HG03196 (cell line): ENCODE data around the gene LRIG1.

Experiments used
- ATAC-seq: cut with Tn5 transposase; IDR thresholded peaks from one replicate; pipeline ENCODE4 v1.9.1; 2021; ENCODE audit not compliant: unreplicated experiment

The LRIG1 gene

GRCh38 chr3:66507423-66508260 is 6.8 kb upstream of the LRIG1 start:
- ATAC-seq, result no peak

GRCh38 chr3:66506154-66506553 is 5.3 kb upstream of the LRIG1 start:
- no peak for ATAC-seq

DNA sequence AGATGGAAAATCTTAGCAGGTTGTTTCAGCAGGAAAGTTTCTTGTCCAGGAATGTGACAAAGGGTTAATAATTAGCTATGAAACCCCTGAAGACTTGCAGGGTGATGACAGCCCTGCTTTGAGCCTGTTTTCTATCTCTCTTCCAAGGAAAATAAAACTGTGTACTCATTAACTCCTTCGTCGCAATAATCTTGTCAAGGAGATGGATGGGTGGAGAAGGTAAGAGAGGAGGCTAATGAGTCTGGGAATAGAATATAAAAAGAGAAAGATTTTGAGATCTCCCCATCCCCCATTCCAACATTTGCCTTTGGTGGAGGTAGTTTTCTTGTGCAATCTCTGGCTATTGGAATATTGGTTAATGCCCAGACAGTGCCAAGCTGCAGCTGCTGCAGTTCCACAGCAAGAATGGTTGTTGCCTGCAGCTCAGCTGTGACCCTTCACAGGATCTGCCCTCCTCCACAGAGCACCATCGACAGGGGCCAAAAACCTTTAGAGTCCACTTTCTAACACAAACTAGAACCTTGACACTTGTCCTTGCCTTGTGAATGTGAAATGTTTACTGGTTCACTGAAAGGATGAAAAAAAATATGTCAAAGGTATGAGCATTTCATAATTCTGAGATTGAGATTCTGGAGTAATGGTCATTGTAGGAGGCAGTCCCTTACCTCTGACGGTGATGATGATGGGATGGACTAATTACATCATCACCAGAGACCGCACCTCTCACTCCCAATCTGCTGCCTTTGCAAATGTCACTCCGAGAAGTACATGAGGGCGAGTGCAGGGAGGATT is 4.2 kb upstream of the LRIG1 start:
- no peak for ATAC-seq

DNA sequence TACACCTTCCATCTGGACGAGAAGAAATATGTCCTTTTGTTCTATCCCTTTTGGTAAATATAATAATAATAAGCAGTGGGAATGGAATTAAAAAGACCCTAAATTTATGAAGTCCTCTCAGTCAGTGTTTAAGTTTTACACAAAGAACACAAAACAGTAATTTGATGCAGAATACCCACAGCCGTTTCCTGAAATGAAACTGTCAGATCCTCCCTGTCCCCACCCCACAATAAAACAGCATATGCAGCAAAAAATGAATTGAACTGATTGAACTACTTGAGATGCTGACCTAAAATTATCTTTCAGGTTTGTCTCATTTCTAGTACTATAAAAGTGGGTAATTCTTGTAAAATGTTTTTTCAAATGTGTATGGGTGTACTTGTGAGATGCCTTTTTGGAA is 2.2 kb upstream of the LRIG1 start:
- ATAC-seq, result no peak

DNA sequence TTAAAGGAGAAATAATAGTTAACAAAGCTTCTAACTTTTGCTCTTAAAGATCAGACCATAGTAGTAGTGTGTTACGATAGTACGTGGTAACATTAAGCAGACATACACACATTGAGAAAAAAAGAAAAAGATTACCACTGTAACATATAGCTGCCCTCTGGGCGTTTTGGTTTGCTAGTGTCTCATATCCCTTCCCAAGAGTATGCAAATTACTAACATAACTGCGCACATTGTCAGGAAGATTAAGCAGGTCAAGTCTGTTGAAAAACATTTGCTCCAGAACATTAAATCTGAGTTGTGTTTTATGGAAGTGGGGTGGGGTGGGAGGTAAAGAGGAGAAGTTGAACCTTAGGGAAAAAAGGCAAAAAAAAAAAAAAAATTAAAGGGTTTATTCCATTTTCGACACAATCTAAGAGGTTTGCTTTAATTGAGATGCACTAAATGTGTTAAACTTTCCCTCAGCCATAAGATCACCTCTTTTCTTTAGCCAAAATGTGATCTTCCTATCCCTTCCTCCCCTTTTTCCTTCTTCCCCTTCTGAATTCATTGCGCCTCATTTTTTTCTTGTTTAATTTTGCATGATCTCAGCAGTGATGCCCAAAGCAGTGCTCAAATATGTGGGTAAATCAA is 1.5 kb upstream of the LRIG1 start:
- no peak for ATAC-seq

DNA sequence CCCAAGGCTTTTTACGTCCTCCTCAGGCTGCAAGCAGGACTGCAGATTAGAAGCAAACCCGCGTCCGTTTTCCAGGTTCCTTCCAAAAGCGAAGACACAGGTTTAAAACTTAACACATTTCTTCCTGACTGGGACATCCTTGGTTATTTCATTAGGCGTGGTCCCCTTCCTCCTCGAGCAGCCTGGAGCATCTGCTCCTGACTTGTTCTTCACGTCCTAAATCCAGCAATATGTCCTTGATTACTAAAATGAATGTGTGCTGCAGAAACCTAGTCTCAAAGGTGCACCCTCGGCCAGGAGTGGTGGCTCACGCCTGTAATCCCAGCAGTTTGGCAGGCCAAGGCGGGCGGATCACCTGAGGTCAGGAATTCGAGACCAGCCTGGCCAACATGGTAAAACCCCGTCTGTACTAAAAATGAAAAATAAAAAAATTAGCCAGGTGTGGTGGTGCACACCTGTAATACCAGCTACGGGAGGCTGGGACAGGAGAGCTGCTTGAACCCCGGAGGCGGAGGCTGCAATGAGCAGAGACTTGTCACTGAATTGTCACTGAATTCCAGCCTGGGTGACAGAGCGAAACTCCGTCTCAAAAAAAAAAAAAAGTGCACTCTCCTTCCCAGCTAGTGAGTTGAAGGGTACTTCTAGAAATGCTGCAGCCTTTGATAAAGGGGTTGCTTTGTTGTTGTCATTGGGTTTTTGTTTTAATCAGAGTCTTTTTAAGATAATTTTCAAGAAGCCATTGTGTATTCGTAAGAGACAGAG is 842 bp upstream of the LRIG1 start:
- ATAC-seq, result no peak

GRCh38 chr3:66499881-66500575 is 794 bp downstream of the LRIG1 start:
- peak; percentile 12 for ATAC-seq

DNA sequence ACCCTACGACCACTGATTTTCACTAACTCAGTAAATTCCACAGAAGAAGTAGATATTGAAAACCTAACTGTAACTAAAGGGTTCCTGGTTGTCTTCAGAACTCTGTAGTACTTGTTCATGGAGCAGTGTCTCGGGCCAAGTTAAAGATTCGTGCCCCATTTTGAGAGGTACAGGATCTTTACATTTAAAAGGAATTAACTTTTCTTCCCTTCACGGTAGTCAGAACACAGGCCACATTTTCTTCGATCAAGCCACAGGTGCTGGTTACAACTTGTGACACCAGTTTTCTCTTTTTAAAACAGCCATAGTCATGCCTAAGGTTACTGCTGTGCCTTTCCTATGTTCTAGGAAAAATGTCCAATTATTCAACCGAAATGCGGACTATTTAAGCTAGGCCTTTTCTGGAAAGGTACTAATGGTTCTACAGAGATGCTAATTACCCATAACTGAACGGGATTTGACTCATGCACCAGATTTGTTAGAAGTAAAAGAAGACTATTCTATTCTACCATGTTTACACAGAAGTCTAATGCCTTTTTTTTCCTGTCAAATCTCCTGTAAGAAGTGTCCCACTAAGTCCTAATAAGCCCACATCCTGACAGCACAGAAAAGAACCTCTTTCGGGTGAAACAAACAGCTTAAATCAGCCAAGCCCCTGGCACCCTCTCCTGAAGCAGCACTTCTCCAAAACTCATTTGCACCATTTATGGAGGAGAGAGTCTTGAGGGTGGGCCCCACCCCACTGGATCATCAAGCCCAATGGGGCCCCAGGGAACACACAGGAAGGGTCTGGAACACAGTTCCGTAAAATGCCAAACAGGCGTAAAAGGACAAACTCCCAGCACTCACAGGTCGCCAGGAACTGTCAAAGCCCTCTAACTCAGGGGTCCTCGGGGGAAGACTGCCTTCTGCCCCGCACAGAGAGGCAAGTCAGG is 1.9 kb downstream of the LRIG1 start:
- ATAC-seq, result no peak

DNA sequence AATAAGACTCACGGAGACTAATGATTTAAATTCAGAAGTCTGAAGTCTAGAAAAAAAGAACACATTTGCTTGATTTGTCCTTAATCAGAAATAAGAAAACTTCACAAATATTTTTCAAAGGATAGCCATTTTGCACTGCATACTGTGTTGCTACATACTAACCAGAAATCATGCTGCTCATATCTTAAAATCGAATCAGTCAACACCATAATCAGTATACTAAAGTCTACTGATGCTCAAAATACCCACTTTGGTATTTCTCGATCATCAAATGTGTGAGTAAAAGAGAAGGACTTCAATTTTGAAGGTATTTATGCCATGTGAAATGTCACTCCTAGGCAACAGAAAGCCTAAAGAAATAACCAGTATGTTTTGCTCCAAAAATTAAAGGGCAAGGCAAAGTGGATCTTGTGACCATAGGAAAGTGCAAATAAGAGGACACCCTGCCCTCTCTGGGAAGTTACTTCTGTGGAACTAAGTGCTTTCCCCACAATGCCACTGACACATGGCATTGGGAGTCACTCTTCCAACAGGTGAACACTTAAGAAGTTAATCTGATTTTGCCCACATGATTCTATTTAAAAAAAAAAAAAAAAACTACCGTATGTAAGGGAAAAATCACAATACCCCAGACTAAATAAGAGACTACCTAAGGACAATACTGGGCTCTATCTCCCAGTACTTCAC is 2.7 kb downstream of the LRIG1 start:
- no peak for ATAC-seq

DNA sequence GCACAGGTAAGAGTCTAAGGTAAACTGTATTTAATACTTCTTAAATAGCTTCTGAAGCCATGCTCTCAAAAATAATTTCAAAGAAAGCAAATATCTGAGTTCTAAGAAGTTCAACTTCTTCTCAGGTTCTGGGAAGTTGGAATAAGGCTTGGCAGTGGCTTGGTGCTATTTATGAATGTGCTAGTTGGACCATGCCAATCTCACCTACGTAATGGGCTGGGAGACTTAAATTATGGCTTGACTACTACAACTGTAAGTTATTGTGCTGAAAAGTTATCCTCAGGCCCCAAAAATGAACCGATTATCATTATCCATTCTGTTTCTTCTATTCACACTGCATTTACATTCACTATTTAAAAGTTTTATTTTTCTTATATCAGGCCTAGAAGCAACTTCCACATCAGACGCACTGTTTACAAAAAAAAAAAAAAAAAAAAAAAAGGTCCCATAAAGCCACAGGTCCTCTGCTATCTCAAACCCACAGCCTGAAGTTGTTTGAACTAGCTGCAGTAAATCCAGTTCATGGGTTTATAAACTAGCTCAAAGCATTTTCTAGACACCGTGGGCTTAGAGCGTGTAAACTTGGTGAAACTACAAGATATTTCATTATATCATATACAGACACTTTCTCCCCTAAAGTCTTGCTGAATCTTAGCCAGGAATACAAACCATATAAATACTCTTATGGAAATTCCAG is 3.4 kb downstream of the LRIG1 start:
- no peak for ATAC-seq

GRCh38 chr3:66496746-66497145 is 4.1 kb downstream of the LRIG1 start:
- no peak for ATAC-seq

- no peak for ATAC-seq
These were observed 4.5 kb downstream of the LRIG1 start for GRCh38 chr3:66496301-66496700.

DNA sequence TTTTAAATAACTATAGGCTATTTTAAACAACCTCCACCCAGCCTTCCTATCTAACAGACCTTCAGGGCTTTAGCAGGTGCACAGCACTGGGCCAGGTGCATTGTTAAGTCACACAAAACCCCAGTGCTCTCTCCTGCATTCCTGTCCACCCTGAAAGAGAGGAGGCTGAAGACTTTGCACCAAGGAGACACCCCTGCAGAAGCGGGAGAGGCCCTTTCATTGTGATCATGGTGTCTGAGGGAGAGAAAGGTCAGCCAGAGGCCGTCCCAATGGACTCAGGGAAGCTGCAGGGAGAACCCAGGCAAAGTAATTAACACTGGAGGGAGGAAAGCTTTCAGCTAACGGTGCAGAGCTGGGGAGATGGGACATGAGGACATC is 5.2 kb downstream of the LRIG1 start:
- ATAC-seq, result no peak

DNA sequence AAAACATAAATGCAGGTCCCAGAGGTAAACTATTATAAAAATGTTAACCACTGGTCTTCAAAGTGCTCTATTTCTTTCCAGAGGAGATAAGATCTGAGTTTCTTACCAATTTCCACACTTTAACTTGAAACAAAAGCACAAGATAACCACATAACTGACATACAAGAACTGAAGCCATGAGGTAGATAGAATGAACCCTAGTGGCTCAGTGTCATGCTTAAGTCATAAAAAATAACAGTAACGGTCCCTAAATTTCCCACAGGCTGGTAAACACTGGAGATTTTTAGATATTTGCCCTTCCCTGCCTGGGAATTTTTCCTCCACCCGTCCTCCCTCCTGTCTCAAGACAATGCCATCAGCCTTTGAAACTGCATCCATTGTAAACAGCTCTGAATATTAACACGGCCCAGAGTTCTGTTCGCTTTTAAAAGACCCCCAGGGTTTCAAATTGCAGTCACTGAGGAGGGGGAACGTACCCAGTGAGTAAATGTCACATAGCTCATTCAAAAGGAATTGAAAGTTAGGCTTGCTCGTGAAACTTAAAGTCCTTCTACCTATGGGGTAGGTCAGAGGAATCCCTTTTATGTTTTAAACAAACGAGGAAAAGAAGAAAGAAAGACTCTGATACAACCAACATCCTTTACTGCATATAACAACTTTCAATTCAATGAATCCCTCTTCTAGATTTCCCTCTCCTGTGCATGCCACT is 5.7 kb downstream of the LRIG1 start:
- no peak for ATAC-seq

DNA sequence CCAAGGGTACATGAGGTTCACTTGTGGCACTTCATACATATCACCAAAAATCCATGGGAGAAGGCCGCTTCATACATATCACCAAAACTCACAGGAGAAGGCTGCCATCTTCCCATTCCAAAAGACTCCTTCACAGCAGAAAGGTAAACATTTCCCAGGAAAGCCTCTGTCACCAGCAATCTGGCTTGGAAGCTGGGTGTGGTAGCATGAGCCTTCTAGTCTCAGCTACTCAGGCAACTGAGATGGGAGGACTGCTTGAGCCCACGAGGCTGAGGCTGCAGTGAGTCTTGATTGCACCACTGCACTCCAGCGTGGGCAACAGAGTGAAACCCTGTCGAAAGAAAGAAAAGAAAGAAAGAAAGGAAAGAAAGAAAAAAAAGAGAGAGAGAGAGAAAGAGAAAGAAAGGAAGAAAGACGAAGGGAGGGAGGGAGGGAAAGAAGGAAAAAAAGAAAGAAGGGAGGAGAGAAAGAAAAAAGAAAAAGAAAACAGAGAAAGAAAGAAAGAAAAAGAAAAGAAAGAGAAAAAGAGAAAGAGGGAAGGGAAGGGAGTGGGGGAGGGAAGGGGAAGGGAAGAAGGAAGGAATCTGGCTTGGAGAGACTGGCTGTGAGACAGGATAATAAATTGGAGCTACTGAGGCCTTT is 7.2 kb downstream of the LRIG1 start:
- no peak for ATAC-seq

DNA sequence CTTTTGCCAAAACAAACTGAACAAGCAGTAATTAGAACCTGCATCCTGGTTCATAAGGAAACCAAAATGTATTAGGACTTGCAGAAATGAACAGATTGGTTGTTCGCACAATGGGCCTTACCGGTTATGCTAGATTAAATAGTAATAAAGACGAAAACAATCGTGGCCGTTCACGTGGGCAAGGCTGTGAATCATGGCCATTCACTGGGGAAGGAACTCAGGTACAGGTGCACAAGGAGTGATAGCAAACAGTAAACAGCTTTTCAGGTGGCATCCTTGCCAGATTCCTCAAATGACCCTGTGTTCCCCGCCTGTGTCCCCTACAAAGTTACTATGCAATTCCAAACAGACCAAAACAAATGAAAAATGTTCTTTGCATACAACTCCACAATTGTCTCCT is 8.2 kb downstream of the LRIG1 start:
- no peak for ATAC-seq

DNA sequence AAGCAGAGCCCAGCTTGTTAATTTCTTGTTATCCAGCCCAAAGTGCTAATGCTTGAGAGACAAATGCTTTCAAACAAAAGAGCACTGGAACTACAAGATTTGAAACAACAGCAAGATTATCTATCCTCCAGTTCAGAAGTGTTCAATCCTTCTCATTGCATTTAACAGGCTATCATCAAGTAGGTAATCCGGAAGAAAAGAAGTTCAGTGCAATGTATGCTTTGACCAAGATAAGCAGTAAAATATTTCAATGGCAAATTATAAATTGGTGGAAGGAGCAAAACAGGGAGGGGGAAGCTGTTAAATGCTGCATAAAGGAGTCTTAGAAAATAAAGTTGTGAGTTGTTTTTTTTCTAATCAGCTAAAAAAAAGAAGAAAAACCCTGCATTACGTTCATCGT is 8.8 kb downstream of the LRIG1 start:
- no peak for ATAC-seq
